AG08396 (cell line): ENCODE results near the gene EGLN2.
"Not testable (repeated sequence)": the region's sequence is repeated elsewhere in the genome, so short reads cannot be mapped to it uniquely, and the experiment has no call there.

Experiments
- DNase-seq: peaks from one replicate; pipeline ENCODE4 v3.0.0; 2012; ENCODE audit warnings: low spot score, mixed read lengths

The EGLN2 gene

DNA sequence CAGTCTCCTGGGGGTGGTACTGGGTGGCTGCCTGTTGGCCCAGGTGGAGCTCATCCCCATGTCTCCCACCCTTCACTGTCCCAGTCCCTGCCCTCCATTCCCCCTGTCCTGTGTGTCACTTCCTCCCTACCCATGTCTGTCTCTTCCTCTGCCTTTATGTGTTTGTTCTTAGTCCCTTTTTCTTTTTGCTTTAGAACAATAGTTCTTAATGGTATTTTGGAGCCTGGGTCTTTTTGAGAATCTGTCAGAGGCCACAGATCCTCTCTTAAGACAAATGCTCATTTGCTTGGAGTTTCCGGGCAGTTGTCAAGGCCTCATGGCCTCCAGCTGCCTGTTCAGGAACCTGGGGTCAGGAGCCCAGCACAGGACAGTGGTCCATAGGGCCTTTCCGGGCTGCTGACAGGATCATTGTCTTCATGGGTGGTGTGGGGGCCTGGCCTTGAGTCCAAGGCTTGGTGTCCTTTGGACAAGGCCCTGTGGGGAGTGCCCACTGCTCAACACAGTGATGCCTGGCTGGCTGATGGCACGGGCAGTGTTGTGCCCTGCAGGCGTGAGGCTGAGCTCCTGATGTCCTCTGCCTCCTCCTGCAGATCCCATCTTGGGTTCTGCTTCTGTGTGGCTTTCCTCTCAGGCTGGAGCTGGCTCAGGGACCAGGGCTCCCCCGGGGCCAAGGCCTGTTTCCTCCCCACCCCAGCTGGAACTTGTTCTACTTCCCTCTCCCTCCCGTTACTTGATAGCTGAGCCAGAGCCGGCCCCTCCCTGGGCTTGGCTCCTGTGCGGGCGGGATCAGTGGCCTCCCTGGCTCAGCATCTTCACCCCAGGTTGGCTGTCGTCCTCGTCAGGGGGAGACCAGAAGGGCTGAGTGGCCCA, 3.5 kb downstream of the EGLN2 start:
- DNase-seq: no peak

DNA sequence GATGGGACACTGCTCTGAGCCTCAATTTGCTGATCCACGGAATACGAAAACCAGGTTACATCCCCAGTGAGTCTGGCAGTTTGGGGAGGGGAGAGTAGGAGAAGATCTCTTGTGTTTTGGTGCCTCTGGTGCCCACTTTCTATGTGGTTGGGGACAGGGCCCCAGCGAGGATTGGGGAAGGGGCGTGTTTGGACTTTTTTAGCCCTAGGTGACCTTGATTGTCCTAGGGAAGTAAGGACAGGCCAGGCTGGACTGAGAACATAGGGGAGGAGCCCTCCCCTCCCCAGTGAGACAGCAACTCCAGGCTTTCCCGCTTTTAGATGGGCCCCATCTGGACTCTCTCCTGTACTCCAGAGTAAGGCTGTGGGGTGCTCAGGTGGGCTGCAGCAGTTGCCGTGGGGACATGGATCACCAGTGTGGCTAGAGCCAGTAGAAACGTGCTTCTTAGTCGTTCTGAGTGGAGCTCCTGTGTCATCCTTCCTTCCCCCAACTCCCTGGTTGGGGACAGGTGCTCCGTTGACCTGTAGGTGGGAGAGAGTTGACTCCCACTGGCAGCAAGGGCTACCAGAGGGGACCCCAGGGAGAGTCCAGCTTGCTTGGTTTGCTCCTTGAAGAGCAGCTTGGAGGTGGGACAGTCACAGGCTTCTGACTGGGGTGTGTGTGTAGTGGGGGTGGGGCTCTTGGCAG, 4.3 kb downstream of the EGLN2 start:
- no peak for DNase-seq

DNA sequence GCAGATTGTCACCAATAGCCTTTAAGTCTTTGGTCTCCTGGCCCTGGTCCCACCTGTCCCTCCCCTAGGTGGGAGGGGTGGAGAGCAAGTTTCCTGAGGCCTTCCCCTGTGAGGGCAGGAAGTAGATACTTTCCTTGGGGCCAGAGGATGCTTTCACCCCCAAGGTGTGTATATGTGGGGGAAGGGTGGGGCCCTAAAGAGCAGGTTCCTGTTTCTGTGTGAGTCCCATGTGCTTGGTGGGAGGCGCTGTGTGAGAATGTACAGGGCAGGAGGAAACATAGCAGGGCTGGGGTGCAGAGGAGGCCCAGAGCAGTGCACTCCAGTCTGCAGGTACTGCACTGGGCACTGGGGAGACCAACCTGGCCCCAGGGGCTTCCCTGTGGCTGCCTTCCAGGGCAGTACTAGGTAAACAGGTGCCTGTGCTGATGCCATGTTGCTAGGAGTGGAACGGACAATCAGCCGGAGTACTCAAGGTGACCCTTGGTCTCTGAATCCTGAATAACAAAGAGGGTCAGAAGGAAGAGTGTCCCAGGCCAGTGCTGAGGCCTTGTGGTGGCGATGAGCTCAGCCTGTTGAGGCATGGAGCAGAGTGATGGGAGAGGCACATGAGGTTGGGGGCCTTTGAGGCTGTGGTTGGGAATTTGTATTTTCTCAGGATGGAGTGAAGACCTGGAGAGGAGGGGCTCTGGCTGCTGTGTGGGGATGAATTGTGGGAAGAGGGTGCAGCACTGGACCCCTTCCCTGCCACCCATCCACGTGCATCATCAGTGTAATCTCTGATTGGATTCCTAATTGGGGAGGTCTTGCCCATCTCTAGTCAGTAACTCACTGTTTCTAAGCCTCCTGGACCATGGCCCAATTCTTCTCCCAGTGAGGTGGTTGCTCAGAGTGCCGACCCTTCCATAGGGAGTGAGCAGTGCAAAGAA, 5.1 kb downstream of the EGLN2 start:
- no peak for DNase-seq

- no peak for DNase-seq
Measured at GRCh38 chr19:40804783-40805242, 5.8 kb downstream of the EGLN2 start.

- no peak for DNase-seq
Measured at GRCh38 chr19:40805258-40805868, 6.4 kb downstream of the EGLN2 start.

- DNase-seq: peak; percentile 93
Measured at GRCh38 chr19:40806423-40807146, 7.6 kb downstream of the EGLN2 start.

- DNase-seq: no peak
Measured at GRCh38 chr19:40807147-40808020, 8.4 kb downstream of the EGLN2 start.

- no peak for DNase-seq
Measured at GRCh38 chr19:40808021-40808325, 9.0 kb downstream of the EGLN2 start.

DNA sequence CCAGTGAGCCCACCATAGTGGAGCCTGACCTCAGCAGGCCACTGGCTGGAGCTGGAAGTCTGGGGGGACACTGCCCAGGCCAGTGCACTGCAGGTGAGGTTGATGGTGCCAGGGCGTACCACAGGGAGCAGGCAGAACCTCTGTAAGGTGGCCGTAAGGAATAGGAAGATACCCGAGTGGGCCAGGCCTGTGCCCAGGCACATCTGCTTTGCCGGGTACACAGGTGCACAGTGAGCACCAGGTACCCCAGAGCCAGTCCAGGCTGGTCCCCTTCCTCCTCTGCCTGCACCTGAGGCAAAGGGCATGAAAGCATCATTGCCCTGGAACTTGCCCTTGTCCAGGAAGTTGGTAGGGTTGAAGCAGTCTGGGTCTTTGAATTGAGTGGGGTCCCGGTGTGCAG, 9.5 kb downstream of the EGLN2 start:
- no peak for DNase-seq

GRCh38 chr19:40809358-40810086, 10.5 kb downstream of the EGLN2 start:
- no peak for DNase-seq

GRCh38 chr19:40810160-40810559, 11.2 kb downstream of the EGLN2 start:
- DNase-seq: no peak

- peak; percentile 39 for DNase-seq
Measured at GRCh38 chr19:40810649-40811408, 11.8 kb downstream of the EGLN2 start.

- DNase-seq: no peak
Measured at GRCh38 chr19:40811478-40812341, 12.7 kb downstream of the EGLN2 start.

DNA sequence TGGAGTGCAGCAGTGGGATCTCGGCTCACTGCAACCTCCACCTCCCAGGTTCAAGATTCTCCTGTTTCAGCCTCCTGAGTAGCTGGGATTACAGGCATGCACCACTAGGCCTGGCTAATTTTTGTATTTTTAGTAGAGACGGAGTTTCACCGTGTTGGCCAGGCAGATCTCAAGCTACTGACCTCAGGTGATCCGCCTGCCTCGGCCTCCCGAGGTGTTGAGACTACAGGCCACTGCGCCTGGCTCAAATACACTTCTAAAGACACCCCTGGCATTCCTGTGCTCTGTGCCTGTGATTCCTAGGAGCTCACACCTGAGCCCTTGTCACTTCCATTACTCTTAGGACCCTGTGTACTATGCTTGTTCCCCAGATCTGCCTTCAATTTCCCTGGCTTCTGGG, 13.6 kb downstream of the EGLN2 start:
- not testable (repeated sequence) for DNase-seq

- no peak for DNase-seq
Measured at GRCh38 chr19:40813182-40813581, 14.2 kb downstream of the EGLN2 start.

DNA sequence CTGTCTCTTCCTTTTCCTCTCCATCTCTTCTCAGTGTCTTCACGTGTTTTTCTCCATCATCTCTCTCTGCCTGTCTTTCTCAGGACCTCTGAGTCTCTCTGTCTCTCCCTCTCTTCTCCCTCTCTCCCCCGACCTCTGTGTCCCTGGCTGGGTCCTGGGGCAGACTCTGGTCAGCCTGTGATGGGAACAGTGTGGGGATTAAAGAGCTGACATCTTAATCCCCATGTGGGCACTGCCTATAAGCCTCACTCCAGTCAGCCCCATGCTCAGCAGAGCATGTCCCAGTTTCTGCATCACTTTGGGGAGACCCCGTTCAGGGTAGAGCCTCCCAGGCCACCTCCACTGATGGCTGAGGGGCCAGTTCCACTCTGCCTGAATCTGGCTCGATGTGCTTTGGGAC, 16.2 kb downstream of the EGLN2 start:
- no peak for DNase-seq

DNA sequence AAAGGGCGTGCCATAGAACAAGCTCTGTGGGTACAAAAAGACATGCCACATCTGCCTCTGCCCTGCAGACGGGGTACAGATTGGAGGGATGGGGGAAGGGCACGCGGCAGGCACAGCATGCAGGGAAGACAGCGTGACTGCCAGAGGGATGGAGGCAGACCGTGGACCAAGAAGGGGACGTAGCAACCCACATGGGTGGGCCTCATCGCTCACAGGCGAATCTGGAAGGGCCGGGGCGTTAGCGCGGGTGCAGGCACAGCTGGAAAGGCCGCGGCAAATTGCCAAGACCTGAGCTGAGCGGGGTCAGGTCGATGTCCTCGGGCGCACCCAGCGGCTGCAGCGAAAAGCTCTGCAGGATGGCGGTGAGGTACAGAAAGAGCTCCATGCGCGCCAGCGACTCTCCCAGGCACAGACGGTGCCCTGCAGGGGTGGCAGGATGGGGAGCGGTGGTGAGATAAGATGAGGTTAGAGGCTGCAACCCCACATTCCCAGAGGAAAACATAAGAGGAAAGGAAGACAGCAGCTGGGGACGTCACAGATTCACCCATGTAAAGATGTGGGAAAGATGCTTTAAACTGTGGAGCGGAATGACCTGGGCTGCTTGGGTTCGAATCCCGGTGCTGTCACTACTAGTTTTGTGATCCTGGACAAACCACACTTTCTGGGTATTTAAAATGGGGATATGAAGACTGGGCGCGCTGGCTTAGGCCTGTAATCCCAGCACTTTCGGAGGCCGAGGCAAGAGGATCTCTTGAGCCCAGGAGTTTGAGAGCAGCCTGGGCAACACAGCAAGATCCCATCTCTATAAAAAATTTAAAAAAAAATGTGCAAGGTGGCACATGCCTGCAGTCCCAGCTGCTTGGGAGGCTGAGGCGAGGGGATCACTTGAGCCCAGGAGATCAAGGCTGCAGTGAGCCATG, 19.7 kb downstream of the EGLN2 start:
- DNase-seq: not testable (repeated sequence)
